ENCODE results near the gene PAX2. TPM values are rescaled to one million over a fixed set of nuclear protein-coding genes. Genes with fewer than 3 reads are reported as not detected.
A peak's percentile ranks its signal among the peaks of the same experiment; 100 is the strongest.

The PAX2 gene
- total RNA-seq, 1 donor from 2014 or later, result not detected

DNA sequence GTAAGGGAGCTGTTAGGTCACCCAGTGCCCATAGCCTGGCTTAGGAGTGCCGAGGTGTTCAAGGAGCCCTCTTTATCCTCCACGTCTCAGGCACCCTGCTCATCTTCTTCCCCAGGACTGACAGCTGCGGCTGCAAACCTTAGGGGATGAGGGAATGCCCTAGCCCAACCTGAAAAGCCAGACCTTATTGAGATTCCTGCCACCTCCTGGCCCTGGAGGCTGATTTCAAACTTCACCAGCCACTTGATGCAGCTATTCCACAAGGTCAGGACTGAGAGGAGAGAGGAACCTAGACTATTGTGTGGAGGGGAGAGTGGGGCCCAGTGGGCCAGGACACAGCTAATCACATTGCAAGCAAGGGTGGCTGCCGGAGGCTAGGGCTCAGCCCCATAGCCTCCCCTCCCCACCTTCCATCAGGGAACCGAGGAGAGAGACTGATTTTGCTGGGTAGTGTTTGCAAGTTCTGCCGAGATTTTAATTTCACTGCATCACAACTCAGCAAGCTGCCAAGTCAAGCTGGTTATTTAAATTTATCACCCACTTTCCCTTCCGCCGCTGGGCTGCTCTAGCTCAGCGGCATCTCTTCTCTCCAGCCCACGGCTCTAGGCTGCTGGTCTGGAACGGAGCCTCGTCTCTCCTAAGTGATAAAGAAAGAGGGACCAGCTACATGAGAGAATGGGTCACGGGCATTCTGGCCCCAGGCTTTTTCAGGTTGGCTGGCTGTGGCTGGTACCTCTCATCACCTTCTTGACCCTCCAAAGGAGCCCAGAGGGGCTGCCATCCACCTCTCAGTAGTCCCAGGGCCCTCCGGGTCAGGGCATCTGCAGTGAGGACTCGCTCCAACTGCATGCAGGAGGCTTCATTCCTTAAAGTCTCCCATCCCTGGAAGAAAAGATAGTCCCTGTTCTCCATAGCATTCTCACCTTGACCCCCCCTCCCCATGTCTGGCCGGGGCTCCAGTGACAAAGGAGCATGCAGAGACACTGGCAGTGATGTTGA lies 66.7 kb downstream of the PAX2 start:
- Histone ChIP-seq H3K9me3 (no peaks in the 10 kb centered on the region), H3K27me3 (peaks cover 68% of the 10 kb centered on the region), H3K4me3 (no peak overlapping the region), H3K4me1 (no peaks in the 10 kb centered on the region), H3K27ac (no peak overlapping the region), H3K36me3 (no peaks in the 10 kb centered on the region)
- intact Hi-C loops (cut with DNase I), result no loop called here
- ATAC-seq (no peak), DNase-seq (peak; percentile 46)
- TF ChIP-seq, protein P1, sequence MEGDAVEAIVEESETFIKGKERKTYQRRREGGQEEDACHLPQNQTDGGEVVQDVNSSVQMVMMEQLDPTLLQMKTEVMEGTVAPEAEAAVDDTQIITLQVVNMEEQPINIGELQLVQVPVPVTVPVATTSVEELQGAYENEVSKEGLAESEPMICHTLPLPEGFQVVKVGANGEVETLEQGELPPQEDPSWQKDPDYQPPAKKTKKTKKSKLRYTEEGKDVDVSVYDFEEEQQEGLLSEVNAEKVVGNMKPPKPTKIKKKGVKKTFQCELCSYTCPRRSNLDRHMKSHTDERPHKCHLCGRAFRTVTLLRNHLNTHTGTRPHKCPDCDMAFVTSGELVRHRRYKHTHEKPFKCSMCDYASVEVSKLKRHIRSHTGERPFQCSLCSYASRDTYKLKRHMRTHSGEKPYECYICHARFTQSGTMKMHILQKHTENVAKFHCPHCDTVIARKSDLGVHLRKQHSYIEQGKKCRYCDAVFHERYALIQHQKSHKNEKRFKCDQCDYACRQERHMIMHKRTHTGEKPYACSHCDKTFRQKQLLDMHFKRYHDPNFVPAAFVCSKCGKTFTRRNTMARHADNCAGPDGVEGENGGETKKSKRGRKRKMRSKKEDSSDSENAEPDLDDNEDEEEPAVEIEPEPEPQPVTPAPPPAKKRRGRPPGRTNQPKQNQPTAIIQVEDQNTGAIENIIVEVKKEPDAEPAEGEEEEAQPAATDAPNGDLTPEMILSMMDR (IDR thresholded peaks at IDR 0.05), result no peak

DNA sequence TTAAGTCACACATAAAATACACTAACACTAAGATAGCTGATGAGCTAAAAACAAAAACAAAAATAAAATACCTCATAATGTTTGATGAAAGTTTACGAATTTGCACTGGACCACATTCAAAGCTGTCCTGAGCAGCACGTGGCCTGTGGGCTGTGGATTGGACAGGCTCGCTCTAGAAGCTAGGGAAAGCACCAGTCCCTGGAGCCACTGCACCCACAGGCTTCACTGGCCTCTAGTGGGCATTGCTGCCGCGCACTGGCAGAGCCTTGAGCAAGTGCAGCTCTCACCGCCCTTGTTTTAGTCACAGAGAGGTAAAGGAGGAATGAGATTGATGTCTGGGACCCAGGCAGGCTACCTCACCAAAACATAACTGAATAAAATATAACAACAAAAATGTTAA lies 67.6 kb downstream of the PAX2 start:
- H3K27ac ChIP-seq, result no peak overlapping the region
- no peak for ATAC-seq
- H3K36me3 ChIP-seq, result no peaks in the 10 kb centered on the region
- TF ChIP-seq, protein P1 (IDR thresholded peaks at IDR 0.05), result no peak
- intact Hi-C loops (cut with DNase I), result no loop called here
- H3K4me3 ChIP-seq, result no peak overlapping the region
- H3K4me1 ChIP-seq, result no peaks in the 10 kb centered on the region
- no peaks in the 10 kb centered on the region for H3K9me3 ChIP-seq
- DNase-seq, result peak; percentile 32
- peaks cover 71% of the 10 kb centered on the region for H3K27me3 ChIP-seq

DNA sequence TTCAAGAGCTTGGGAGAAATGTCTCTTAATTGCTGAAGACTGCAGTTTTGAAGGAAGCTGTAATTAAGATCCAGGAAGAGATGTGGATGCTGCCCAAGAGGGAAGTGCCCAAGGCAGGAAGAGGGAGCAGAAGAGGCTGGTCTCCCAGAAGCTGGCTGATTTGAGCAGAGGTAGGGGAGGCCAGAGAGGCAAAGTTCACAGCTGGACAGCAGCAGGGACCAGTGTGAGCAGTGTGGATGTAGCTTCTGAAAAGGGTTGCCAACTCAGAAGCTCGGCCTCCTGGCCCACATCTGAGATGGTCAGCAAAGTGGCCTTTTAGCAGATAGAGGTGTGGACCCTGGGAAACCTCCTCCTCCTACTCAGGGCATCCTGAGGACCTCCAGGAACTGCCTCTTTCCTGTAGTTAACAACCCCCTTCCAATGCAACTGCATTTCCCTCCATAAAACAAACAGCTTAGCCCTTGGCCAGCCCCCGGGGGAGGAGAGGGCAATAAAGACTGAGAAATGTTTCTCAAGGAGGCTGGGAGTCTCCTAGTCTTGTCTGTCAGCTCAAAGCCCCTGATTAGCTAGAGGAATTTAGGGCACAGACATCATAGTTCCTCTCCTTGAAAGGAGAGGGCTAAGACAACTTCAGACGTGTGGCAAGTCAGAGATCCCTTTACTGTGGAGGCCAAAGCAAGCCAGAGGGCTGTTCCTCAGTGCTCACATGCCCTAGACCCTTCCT lies 69.5 kb downstream of the PAX2 start:
- H3K4me3 ChIP-seq, result no peak overlapping the region
- ATAC-seq (no peak), DNase-seq (peak; percentile 27)
- H3K9me3 ChIP-seq, result no peaks in the 10 kb centered on the region
- H3K4me1 ChIP-seq, result no peaks in the 10 kb centered on the region
- H3K36me3 ChIP-seq, result no peaks in the 10 kb centered on the region
- intact Hi-C loops (cut with DNase I), result no loop called here
- peaks cover 71% of the 10 kb centered on the region for H3K27me3 ChIP-seq
- TF ChIP-seq, protein P1 (IDR thresholded peaks at IDR 0.05), result no peak
- no peak overlapping the region for H3K27ac ChIP-seq

DNA sequence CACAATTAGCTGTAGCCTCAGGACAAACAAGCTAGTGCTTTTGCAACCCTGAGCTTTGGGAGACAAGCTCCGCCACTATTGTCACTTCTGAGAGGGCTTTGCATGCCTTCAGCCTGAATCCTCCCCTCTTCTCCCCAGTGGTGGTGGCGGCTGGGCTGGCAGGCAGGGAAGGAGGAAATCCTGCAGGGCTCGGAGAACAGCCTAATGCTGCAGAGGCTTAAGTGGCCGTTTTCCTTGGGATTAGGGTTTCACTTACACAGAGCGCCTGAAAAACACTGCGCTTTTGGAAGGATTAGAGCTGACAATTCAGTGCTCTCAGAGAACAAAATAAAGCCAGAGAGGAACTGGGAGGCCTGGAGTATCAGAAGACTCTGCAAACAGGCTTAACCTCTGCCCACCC lies 71.3 kb downstream of the PAX2 start:
- Histone ChIP-seq H3K36me3 (no peaks in the 10 kb centered on the region), H3K4me1 (no peaks in the 10 kb centered on the region), H3K27ac (no peak overlapping the region), H3K27me3 (peaks cover 66% of the 10 kb centered on the region), H3K9me3 (no peaks in the 10 kb centered on the region), H3K4me3 (no peak overlapping the region)
- DNase-seq (no peak), ATAC-seq (no peak)
- intact Hi-C loops (cut with DNase I), result no loop called here
- TF ChIP-seq, protein P1 (IDR thresholded peaks at IDR 0.05), result no peak

DNA sequence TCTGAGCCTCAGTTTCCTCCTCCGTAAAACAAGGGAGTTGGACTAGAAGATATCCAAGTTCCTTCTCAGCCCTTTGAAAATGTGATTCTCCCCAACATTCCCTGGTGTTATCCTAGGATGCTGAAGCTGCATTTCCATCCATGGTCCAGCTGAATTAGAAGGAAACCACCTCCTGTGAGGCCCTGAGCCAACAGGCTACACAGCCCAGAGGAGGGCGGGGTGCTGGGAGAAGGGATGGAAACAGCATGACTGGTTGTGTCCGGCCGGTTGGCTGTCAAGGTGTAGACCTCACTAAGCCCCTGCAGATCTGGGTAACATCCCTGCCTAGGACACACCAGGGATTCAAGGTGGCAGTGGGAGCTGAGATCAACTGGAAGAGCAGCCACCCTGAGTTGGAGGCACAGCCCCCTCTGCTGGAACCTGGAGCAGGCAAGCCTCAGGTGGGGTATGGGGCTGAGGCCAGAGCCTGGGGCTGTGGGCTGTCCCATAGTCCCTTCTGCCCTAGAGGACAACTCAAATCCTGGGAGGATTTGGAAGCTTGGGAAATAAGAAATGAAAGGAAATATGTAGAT lies 72.0 kb downstream of the PAX2 start:
- TF ChIP-seq, protein P1 (IDR thresholded peaks at IDR 0.05), result no peak
- no peaks in the 10 kb centered on the region for H3K4me1 ChIP-seq
- ATAC-seq (no peak), DNase-seq (no peak)
- no peak overlapping the region for H3K27ac ChIP-seq
- H3K9me3 ChIP-seq, result no peaks in the 10 kb centered on the region
- intact Hi-C loops (cut with DNase I), result no loop called here
- H3K27me3 ChIP-seq, result peaks cover 65% of the 10 kb centered on the region
- no peaks in the 10 kb centered on the region for H3K36me3 ChIP-seq
- H3K4me3 ChIP-seq, result no peak overlapping the region
